Measurements from ENCODE around the gene RPH3AL. TPM values are rescaled to one million over a fixed set of nuclear protein-coding genes. Genes with fewer than 3 reads are reported as not detected.
"Not testable (repeated sequence)": the region's sequence is repeated elsewhere in the genome, so short reads cannot be mapped to it uniquely, and the experiment has no call there.

The RPH3AL gene
- total RNA-seq, 2 experiments from 2014 or later, result 2.1 to 2.7 TPM

DNA sequence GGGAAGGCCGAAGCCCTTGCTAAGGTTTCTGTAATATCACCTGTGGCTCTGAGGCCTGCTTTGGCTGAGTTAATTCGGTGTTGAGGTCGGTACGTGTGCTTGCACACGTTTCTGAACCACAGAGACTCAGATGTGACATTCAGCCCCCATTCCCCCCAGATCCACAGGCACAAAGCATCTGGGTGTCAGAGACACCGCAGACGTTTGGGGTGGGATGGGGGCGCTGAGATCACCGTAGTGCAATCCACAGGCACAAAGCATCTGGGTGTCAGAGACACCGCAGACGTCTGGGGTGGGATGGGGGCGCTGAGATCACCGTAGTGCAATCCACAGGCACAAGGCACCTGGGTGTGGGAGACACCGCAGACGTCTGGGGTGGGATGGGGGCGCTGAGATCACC, 151.3 kb downstream of the RPH3AL start:
- H3K27ac Mint-ChIP-seq; H3K4me3 Mint-ChIP-seq; H3K9me3 Mint-ChIP-seq; POLR2A ChIA-PET; H3K36me3 Mint-ChIP-seq; H3K4me1 Mint-ChIP-seq; ATAC-seq (ENCODE audit: low read depth); DNase-seq; H3K27me3 Mint-ChIP-seq: not testable (repeated sequence)

DNA sequence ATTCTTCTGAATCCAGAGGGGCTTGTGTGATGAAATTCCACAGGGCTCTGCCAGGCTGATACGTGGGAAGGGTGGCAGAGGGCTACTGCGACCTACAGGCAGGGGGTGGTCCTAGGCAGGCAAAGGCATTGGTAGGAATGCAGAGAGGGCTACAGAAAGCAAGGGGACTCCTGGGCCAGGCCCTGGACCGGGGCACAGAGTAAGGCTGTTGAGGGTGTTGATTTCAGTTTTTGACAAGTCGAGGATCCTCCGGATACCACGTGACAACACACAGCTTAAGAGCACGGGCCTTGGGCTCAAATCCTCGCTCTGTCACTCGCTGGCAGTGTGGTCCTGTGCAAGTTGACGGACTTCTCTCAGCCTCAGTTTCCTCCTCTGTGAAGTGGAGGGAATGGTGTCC, 152.0 kb downstream of the RPH3AL start:
- H3K36me3 Mint-ChIP-seq, result no peaks in the 10 kb centered on the region
- peaks cover 2% of the 10 kb centered on the region for H3K27me3 Mint-ChIP-seq
- POLR2A ChIA-PET, result no interaction called here
- ATAC-seq (ENCODE audit: low read depth) (no peak), DNase-seq (no peak)
- no peaks in the 10 kb centered on the region for H3K9me3 Mint-ChIP-seq
- no peak overlapping the region for H3K27ac Mint-ChIP-seq
- no peaks in the 10 kb centered on the region for H3K4me1 Mint-ChIP-seq
- H3K4me3 Mint-ChIP-seq, result no peak overlapping the region

DNA sequence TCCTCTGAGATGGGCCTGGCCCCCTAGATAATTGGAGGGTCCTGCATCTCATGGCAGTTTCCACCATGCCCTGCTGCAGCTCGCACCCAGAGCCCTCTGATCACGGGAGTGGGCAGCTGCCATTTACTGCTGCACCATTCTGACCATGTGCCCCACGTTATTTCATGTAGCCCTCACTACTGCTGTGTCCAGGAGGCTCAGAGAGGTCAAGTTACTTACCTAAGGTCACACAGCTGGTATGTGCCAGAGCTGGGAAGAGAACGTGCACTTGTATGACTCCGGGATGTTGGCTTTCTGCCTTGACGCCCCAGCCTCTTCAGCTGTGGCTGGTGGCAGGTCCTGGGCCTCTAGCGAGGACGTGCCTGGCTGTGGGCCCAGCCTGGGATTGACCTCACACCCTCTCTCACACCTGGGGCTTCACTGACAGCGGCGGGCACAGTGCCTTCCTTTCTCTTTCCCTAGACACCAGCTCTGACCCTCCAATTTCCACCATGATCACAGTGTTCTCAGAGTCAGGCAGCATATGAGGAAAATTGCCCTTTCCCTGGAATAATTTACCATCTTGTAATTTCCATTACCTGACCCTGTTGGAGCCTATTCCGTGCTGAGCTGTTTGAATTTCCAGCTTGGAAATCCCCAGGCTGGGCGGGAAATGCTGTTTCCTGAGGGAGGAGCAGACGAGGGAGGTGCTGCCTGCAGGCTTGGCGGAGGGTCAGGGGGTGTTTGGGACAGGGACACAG, 152.6 kb downstream of the RPH3AL start:
- no peak overlapping the region for H3K4me3 Mint-ChIP-seq
- POLR2A ChIA-PET, result no interaction called here
- H3K36me3 Mint-ChIP-seq, result no peaks in the 10 kb centered on the region

DNA sequence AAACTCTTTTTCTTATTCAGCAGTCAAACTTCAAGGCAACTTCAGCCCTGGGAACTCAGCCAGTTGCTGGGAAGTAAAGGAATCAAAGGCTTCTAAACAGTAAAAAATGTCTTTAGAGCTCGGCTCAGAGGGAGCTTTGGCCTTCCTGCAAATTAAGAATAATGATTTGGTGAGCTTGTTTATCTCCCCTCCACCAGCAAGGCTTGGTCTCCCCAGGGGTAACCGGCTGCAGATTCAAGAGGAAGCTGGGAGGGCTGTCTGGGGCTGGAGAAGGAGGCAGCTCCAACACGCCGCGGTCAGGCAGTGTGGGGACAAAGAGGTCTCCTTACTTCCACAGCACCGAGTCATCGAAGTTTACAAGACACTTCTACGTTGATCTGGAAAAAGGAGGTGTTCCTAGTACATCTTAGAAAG, 153.4 kb downstream of the RPH3AL start:
- DNase-seq (no peak), ATAC-seq (ENCODE audit: low read depth) (no peak)
- no peak overlapping the region for H3K4me3 Mint-ChIP-seq
- POLR2A ChIA-PET, result no interaction called here
- no peaks in the 10 kb centered on the region for H3K4me1 Mint-ChIP-seq
- H3K27ac Mint-ChIP-seq, result no peak overlapping the region
- no peaks in the 10 kb centered on the region for H3K27me3 Mint-ChIP-seq
- no peaks in the 10 kb centered on the region for H3K9me3 Mint-ChIP-seq
- no peaks in the 10 kb centered on the region for H3K36me3 Mint-ChIP-seq

More for the DNA sequence above, 152.6 kb downstream of the RPH3AL start:
- Mint-ChIP-seq H3K27me3 (no peaks in the 10 kb centered on the region), H3K4me1 (no peaks in the 10 kb centered on the region), H3K9me3 (no peaks in the 10 kb centered on the region), H3K27ac (peak overlapping the region; percentile 4)
- no peak for DNase-seq
- ATAC-seq (ENCODE audit: low read depth), result no peak

DNA sequence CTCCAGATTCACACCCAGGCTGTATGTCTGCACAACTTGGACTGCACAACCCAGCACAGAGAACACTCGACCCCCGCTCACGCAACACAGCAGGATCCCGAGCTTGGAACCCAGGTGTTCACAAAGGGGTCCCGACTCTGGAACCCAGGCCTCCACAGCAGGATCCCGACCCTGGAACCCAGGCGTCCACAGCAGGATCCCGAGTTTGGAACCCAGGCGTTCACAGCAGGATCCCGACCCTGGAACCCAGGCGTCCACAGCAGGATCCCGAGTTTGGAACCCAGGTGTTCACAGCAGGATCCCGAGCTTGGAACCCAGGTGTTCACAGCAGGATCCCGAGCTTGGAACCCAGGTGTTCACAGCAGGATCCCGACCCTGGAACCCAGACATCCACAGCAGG, 154.4 kb downstream of the RPH3AL start:
- H3K27ac Mint-ChIP-seq; DNase-seq; H3K9me3 Mint-ChIP-seq; ATAC-seq (ENCODE audit: low read depth); H3K4me3 Mint-ChIP-seq; H3K36me3 Mint-ChIP-seq; POLR2A ChIA-PET; H3K27me3 Mint-ChIP-seq; H3K4me1 Mint-ChIP-seq: not testable (repeated sequence)

DNA sequence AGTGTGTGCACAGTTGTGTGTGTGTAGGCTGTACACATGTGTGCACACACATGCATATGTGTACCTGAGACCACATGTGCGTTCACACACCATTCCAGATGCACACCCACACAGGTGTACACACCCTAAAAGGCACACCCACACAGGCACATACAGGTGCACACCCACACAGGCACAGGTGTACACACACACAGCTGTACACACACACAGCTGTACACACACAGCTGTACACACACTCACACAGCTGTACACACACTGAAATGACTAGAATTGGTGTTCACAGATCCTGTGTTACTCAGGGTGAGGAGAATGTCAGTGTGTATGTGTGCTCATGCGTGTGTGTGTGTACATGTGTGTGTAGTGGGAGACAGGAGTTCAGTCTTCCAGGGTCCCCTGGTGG, 155.3 kb downstream of the RPH3AL start:
- Mint-ChIP-seq H3K36me3 (no peaks in the 10 kb centered on the region), H3K4me1 (no peaks in the 10 kb centered on the region), H3K27ac (no peak overlapping the region), H3K9me3 (no peaks in the 10 kb centered on the region), H3K27me3 (no peaks in the 10 kb centered on the region), H3K4me3 (no peak overlapping the region)
- POLR2A ChIA-PET, result no interaction called here
- no peak for DNase-seq
- ATAC-seq (ENCODE audit: low read depth), result no peak

DNA sequence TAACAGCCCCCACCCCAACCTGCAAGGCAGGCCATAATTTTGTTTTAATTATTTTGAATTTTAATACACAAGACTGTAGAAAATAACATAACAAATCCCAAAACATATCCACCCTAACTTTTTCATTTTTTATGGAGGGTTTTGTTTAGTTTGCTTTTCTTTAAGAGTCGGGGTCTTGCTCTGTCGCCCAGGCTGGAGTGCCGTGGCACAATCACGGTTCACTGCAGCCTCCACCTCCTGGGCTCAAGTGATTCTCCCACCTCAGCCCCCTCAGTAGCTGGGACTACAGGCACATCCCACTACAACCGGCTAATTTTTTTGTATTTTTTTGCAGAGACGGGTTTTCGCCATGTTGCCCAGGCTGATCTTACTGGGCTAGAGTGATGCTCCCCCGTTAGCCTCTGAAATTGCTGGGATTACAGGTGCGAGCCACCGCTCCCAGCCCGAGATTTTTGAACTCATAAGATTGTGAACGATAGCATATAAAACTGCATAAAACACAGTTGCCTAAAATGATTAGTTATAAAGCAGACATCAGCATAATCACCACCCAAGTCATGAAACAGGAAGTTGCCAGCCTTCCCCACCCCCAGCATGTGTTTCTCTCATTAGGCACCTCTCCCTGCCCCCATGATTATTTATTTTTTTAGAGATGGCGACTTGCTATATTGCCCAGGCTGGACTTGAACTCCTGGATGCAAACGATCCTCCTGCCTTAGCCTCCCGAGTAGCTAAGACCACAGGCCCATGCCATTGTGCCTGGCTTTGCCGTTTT, 157.6 kb downstream of the RPH3AL start:
- POLR2A ChIA-PET, result no interaction called here
- H3K4me3 Mint-ChIP-seq, result no peak overlapping the region
- H3K27me3 Mint-ChIP-seq, result no peaks in the 10 kb centered on the region
- H3K36me3 Mint-ChIP-seq, result no peaks in the 10 kb centered on the region
- ATAC-seq (ENCODE audit: low read depth), result no peak
- no peaks in the 10 kb centered on the region for H3K4me1 Mint-ChIP-seq
- no peak overlapping the region for H3K27ac Mint-ChIP-seq
- DNase-seq, result no peak
- H3K9me3 Mint-ChIP-seq, result no peaks in the 10 kb centered on the region

DNA sequence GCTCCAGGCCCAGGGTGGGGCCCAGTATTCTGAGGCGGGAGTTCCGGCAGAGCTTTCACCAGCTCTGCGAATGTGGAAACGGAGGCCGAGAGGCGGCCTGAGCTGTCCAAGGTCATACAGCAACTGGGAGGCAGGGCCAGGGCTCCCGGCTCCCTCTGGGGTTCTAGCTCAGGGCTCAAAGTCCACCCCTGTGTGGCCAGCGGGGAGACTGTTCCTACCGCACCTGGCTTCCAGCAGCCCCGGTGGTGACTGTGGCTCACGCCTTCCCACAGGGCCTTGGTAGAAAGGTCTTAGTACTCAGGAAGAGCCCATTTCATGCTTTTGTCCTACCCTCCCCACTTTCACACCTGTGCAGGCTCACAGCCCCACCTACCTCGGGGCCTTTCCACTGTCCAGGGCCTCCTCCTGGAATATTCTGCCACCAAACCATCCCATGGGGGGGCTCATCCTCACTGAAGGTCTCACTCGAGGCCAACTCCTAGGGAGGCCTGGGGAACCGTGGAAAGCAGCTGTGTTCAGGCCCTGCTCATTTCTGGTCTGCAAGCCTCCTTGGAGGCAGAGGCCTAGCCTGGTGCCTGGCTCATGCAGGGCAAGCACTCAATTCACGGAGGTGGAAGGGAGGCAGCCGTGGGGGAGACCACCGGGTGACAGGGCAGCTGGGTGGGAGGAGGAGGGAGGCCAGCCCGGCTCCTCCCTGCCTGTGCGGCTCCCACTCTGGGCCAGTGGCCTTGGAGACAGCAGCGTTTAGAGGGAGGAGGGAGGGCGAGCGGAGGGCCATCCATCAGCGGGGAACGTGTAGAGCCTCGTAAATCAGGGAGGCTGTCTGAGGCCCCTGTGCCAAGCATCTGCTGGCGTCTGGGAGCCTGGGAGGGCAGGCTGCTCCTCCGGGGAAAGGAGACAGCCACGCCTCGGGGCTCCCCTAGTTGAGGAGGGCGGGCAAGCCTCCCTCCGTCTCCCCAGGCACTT, 158.5 kb downstream of the RPH3AL start:
- no peak overlapping the region for H3K4me3 Mint-ChIP-seq
- no peaks in the 10 kb centered on the region for H3K4me1 Mint-ChIP-seq
- DNase-seq (no peak), ATAC-seq (ENCODE audit: low read depth) (no peak)
- no peaks in the 10 kb centered on the region for H3K36me3 Mint-ChIP-seq
- no peak overlapping the region for H3K27ac Mint-ChIP-seq
- POLR2A ChIA-PET, result no interaction called here
- H3K9me3 Mint-ChIP-seq, result no peaks in the 10 kb centered on the region
- H3K27me3 Mint-ChIP-seq, result peaks cover 5% of the 10 kb centered on the region

DNA sequence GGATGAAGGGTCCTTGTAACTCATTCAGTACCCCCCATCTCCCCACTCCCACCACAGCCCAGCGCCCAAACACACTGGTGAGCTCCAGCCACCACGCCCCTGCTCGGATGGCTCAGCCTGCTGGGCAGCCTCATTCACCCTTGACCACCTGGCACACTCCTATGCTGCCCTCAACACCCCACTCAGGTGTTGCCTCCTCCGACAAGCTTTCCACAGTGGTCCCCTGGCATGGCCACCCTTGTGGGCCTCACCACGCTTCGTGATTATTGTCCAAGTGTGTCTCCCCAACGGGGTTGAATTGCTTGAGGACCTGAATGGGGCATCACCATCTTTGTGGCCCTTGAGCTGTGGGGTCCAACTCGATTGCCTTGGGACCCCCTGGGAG, 159.2 kb downstream of the RPH3AL start:
- Mint-ChIP-seq H3K27ac (no peak overlapping the region), H3K27me3 (peaks cover 5% of the 10 kb centered on the region), H3K4me1 (no peaks in the 10 kb centered on the region), H3K36me3 (no peaks in the 10 kb centered on the region), H3K4me3 (no peak overlapping the region), H3K9me3 (no peaks in the 10 kb centered on the region)
- POLR2A ChIA-PET, result no interaction called here
- DNase-seq (no peak), ATAC-seq (ENCODE audit: low read depth) (no peak)

DNA sequence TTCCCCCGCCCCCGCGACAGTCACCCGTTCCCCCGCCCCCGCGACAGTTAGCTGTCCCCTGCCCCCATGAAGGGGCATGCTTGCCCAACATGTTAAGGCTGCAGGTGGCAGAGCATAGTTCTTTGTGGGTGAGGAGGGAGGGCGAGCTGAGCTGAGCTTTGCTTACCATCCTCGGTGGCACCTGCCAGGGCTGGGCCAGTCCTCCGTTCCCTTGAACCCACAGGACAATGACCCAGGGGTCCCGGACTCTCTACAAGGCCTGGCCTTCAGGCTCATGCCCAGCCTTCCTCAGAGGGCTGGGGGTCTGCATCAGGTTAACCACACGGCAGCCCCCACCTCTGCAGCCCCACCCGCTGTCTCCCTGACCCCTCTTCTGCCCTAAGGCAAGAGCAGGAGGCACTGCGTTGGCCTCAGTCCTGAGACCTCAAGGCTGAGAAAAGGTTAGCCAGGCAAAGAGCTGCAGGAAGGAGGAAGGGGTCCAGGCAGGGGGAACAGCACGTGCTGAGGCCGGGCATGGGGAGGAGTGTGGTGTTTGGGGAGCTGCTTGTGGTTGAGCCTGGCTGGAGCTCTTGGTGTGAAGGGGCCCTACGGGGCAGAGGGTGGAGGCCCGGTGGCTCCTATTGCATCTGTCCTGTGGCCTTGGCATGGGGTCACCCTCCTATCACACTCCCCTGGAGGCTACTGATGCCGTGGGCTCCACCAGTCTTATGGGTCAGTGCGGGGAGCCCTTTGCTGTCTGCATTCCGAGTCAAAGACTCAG, 159.8 kb downstream of the RPH3AL start:
- POLR2A ChIA-PET, result no interaction called here
- no peaks in the 10 kb centered on the region for H3K36me3 Mint-ChIP-seq
- no peaks in the 10 kb centered on the region for H3K4me1 Mint-ChIP-seq
- no peak overlapping the region for H3K27ac Mint-ChIP-seq
- no peaks in the 10 kb centered on the region for H3K9me3 Mint-ChIP-seq
- H3K27me3 Mint-ChIP-seq, result peaks cover 5% of the 10 kb centered on the region
- H3K4me3 Mint-ChIP-seq, result no peak overlapping the region
- no peak for ATAC-seq (ENCODE audit: low read depth)
- DNase-seq, result no peak

DNA sequence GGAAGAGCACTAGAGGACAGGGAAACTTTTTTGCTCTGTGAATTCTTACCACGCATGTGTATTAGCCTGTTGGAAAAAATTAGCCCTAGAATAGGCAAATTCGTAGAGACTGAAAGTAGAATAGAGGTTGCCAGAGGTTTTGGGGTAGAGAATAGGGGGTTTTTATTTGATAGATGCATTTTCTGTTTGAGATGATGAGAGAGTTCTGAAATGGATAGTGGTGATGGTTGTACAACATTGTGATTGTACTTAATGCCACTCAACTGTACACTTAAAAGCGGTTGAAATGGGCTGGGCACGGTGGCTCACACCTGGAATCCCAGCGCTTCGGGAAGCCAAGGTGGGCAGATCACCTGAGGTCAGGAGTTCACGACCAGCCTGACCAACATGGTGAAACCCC, 163.2 kb downstream of the RPH3AL start:
- POLR2A ChIA-PET, result no interaction called here
- no peak overlapping the region for H3K27ac Mint-ChIP-seq

DNA sequence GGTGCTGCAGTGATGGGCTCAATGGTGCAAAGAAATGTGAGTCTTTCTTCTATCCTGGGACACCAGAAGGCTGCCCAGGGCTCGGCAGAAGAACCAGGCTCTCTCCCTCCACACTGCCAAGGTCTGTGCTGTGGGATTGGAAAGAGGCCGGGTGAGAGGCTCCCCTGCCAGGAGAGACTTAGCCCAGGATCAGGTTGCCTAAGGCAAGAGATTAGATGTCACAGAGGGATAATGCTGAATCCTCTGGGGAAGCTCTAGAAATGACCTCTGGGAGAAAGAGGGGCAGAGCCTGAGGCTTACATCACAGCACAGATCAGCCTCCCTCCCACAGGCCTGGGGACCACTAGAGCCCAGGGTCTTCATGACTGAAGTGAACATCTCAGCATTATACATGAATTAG, 165.5 kb downstream of the RPH3AL start:
- no peak for ATAC-seq (ENCODE audit: low read depth)
- Mint-ChIP-seq H3K9me3 (no peaks in the 10 kb centered on the region), H3K4me1 (peaks cover 7% of the 10 kb centered on the region), H3K36me3 (no peaks in the 10 kb centered on the region), H3K4me3 (no peak overlapping the region), H3K27me3 (peaks cover 18% of the 10 kb centered on the region), H3K27ac (no peak overlapping the region)
- no peak for DNase-seq
- POLR2A ChIA-PET, result no interaction called here

More for the DNA sequence above, 163.2 kb downstream of the RPH3AL start:
- H3K4me3 Mint-ChIP-seq, result no peak overlapping the region
- no peaks in the 10 kb centered on the region for H3K9me3 Mint-ChIP-seq
- peaks cover 5% of the 10 kb centered on the region for H3K27me3 Mint-ChIP-seq
- peaks cover 7% of the 10 kb centered on the region for H3K4me1 Mint-ChIP-seq
- no peak for DNase-seq
- ATAC-seq (ENCODE audit: low read depth), result no peak
- H3K36me3 Mint-ChIP-seq, result no peaks in the 10 kb centered on the region

All from activated naive CD8-positive, alpha-beta T cell treated with anti-CD3 and anti-CD28 coated beads, Interleukin-2, amount 10 ng/mL, durations not matched to agents 7 days and 5 days (primary cell).